Naive thymus-derived CD4-positive, alpha-beta T cell (primary cell): ENCODE measurements around the gene TSPAN9. TPM values are rescaled to one million over a fixed set of nuclear protein-coding genes. Genes with fewer than 3 reads are reported as not detected.

Experiments
- ATAC-seq: fragments of 150-1000 bp; cut with Tn5 transposase; 2 replicates; pipeline ENCODE4 v1.10.0; 2021; ENCODE audit warnings: mild to moderate bottlenecking, moderate library complexity
- CTCF ChIA-PET: fragments of 350-600 bp; sonication (Branson Sonifier 250); formaldehyde crosslinking; loops from one replicate; lab custom pipeline; 2021; ENCODE audit warnings: antibody characterized with exemption; lab: Charles Lee
- POLR2A ChIA-PET: fragments of 350-600 bp; sonication (Branson Sonifier 250); formaldehyde crosslinking; loops from one replicate; lab custom pipeline; 2021; ENCODE audit warnings: antibody characterized with exemption, inconsistent platforms; lab: Charles Lee
- DNase-seq, 9 donors: peaks; one replicate each; pipeline versions ENCODE4 v3.0.0 to v3.0.0-alpha.2; 2020 to 2022; ENCODE audit warnings: mixed read lengths in 1 of 9
- H3K27ac ChIP-seq: one replicate; pipeline ENCODE4 v1.7.0; 2013; ENCODE audit warnings: mild to moderate bottlenecking, low read depth, low read length, moderate library complexity
- H3K27me3 ChIP-seq, 2 donors: one replicate each; pipeline ENCODE4 v1.7.0; 2013; ENCODE audit warnings: low read length in 2 of 2, mild to moderate bottlenecking in 2 of 2, moderate library complexity in 2 of 2; ENCODE audit not compliant: control insufficient read depth in 2 of 2, insufficient read depth in 2 of 2
- H3K36me3 ChIP-seq, 3 experiments: 1 replicate in 2 of 3; 2 replicates in 1 of 3; pipeline ENCODE4 v1.7.0; 2013; ENCODE audit warnings: low read length in 3 of 3, mild to moderate bottlenecking in 3 of 3, moderate library complexity in 1 of 3; ENCODE audit not compliant: insufficient read depth in 3 of 3, control insufficient read depth in 2 of 3
- H3K4me1 ChIP-seq, 2 donors: one replicate each; pipeline ENCODE4 v1.7.0; 2013; ENCODE audit warnings: low read length in 2 of 2, mild to moderate bottlenecking in 2 of 2, moderate library complexity in 1 of 2; ENCODE audit not compliant: control insufficient read depth in 2 of 2, insufficient read depth in 2 of 2
- H3K4me3 ChIP-seq: 2 replicates; pipeline ENCODE4 v1.7.0; 2013; ENCODE audit warnings: mild to moderate bottlenecking, low read length
- H3K9me3 ChIP-seq, 3 experiments: 1 replicate in 2 of 3; 2 replicates in 1 of 3; pipeline ENCODE4 v1.7.0; 2013; ENCODE audit warnings: low read length in 3 of 3; ENCODE audit not compliant: control insufficient read depth in 2 of 3
- H3K27ac Mint-ChIP-seq, 9 donors: one replicate each; pipeline ENCODE4 v1.8.0; 2020 to 2022; ENCODE audit warnings: mixed read lengths in 9 of 9, mild to moderate bottlenecking in 8 of 9, moderate library complexity in 5 of 9, inconsistent platforms in 2 of 9
- H3K27me3 Mint-ChIP-seq, 5 donors: one replicate each; pipeline ENCODE4 v1.8.0; 2021 to 2022; ENCODE audit warnings: mixed read lengths in 5 of 5, mild to moderate bottlenecking in 1 of 5
- H3K36me3 Mint-ChIP-seq, 5 donors: one replicate each; pipeline ENCODE4 v1.8.0; 2020 to 2022; ENCODE audit warnings: mixed read lengths in 5 of 5, mild to moderate bottlenecking in 3 of 5, inconsistent platforms in 1 of 5
- H3K4me1 Mint-ChIP-seq, 7 donors: one replicate each; pipeline ENCODE4 v1.8.0; 2020 to 2022; ENCODE audit warnings: mixed read lengths in 7 of 7, mild to moderate bottlenecking in 3 of 7, inconsistent platforms in 1 of 7
- H3K4me3 Mint-ChIP-seq, 10 donors: one replicate each; pipeline ENCODE4 v1.8.0; 2020 to 2022; ENCODE audit warnings: mild to moderate bottlenecking in 10 of 10, mixed read lengths in 10 of 10, moderate library complexity in 6 of 10, inconsistent platforms in 2 of 10
- H3K9me3 Mint-ChIP-seq, 11 donors: one replicate each; pipeline ENCODE4 v1.8.0; 2020 to 2022; ENCODE audit warnings: mixed read lengths in 11 of 11, mild to moderate bottlenecking in 4 of 11, inconsistent platforms in 1 of 11, moderate library complexity in 1 of 11
- intact Hi-C, 2 donors: fragments of 100-400 bp; cut with micrococcal nuclease; formaldehyde crosslinking; loops; one replicate each; pipeline ENCODE4 v1.15.1; 2023
- polyA plus RNA-seq, 2 donors: library from polyadenylated mRNA; unstranded; fragments of 300-500 nt; fragmentation: Illumina TruSeq; gene quantifications; one replicate each; pipeline ENCODE4 v1.2.3, GENCODE V29; 2021
- total RNA-seq, 6 experiments: library from RNA in 5 of 6; stranded (reverse) in 5 of 6; gene quantifications; 1 replicate in 5 of 6; 2 replicates in 1 of 6; pipeline ENCODE4 v1.2.3 and lab custom pipeline; 2021 to 2026

The TSPAN9 gene
- total and polyA plus RNA-seq, 7 experiments from 2014 or later = 0.20 to 1.8 (median 1.1) TPM; not detected in 1

DNA sequence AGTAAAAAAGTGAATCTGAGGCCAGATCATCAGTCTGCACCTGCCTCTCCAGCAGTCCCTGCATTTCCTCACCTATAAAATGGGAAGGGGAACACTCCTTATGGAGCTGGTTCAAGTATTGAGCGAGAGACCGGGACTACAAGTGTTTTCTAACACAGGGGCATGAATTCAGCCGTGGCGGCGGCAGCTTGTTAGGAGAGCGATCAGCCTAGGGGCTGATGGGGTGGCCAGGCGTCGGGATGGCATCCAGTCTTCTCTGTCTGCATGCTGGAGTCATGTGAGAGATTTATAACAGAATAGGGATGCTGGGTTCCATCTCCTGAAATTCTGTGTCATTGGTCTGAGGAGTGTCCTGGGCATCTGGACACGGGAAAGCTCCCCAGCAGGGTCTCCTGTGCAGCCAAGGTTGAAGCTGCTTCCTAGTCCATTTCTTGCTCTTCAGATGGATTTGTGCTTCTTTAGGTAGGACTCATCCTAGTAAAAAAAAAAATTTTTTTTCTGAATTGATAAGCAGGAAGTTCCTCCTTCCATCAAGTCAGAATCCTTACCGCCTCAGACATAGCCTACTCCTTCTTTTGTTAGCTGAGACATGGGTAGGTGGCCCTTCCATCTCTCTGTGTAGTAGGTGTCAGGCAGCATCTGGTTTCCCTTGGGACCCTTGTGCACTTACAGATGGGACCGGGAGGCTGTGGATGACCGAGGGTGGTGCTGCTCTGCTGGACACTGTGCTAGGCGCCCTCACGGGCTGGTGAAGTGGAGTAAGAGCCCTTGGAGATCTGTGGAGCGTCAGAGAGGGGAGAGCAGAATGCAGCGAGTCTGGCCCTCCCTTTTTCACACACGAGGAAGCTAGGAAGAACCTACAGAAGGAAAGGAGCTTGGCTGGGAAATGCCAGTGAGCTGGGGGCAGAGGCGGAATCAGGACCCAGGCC is 146.7 kb downstream of the TSPAN9 start:
- H3K36me3 ChIP-seq = no peaks in the 10 kb centered on the region
- H3K27ac ChIP-seq = no peak overlapping the region
- no peak for DNase-seq
- Mint-ChIP-seq H3K4me3 (no peak overlapping the region), H3K27me3 (peaks cover 0 to 3% (median 0%) of the 10 kb centered on the region in 5 donors), H3K27ac (no peak overlapping the region), H3K36me3 (peaks cover 0 to 4% (median 3%) of the 10 kb centered on the region in 5 donors), H3K4me1 (peaks cover 0 to 4% (median 0%) of the 10 kb centered on the region in 7 donors), H3K9me3 (peaks cover 0 to 1% (median 0%) of the 10 kb centered on the region in 11 donors)
- no peaks in the 10 kb centered on the region for H3K9me3 ChIP-seq
- no peaks in the 10 kb centered on the region for H3K4me1 ChIP-seq
- ChIA-PET POLR2A (no interaction called here), CTCF (interaction anchor here (0.8 kb wide), 1 partner anchor 659 kb away, joined by 3 read pairs; no protein-coding TSS in a partner anchor)
- H3K27me3 ChIP-seq = no peaks in the 10 kb centered on the region
- H3K4me3 ChIP-seq = no peak overlapping the region
- intact Hi-C loops = no loop called here
- no peak for ATAC-seq

DNA sequence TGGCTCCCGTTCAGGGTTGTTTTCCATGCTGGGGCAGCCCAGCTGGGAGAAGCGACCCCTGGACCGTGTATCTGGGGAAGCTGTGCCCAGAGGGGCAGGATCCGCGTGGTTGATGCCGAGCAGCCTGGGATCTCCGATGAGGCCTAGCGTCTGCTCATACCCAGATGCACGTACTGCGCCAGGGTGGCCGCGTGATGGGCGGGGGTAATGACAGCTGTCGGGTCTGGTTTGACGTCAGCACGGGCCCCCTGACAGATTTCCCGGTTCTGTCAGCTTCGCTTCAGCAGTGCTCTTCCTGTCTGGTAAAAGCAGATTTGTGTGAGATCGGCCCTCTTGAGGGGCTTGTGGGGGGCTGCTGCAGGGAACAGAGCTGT is 147.3 kb downstream of the TSPAN9 start:
- H3K4me1 ChIP-seq = no peaks in the 10 kb centered on the region
- no peaks in the 10 kb centered on the region for H3K27me3 ChIP-seq
- intact Hi-C loops = no loop called here
- Mint-ChIP-seq H3K4me1 (peaks cover 0 to 4% (median 0%) of the 10 kb centered on the region in 7 donors), H3K4me3 (no peak overlapping the region), H3K9me3 (peaks cover 0 to 4% (median 0%) of the 10 kb centered on the region in 11 donors), H3K27ac (no peak overlapping the region), H3K36me3 (peaks cover 0 to 10% (median 4%) of the 10 kb centered on the region in 5 donors), H3K27me3 (peaks cover 0 to 6% (median 0%) of the 10 kb centered on the region in 5 donors)
- no peaks in the 10 kb centered on the region for H3K36me3 ChIP-seq
- H3K4me3 ChIP-seq = no peak overlapping the region
- ATAC-seq = no peak
- ChIA-PET POLR2A (no interaction called here), CTCF (no interaction called here)
- no peaks in the 10 kb centered on the region for H3K9me3 ChIP-seq
- H3K27ac ChIP-seq = no peak overlapping the region
- no peak for DNase-seq

DNA sequence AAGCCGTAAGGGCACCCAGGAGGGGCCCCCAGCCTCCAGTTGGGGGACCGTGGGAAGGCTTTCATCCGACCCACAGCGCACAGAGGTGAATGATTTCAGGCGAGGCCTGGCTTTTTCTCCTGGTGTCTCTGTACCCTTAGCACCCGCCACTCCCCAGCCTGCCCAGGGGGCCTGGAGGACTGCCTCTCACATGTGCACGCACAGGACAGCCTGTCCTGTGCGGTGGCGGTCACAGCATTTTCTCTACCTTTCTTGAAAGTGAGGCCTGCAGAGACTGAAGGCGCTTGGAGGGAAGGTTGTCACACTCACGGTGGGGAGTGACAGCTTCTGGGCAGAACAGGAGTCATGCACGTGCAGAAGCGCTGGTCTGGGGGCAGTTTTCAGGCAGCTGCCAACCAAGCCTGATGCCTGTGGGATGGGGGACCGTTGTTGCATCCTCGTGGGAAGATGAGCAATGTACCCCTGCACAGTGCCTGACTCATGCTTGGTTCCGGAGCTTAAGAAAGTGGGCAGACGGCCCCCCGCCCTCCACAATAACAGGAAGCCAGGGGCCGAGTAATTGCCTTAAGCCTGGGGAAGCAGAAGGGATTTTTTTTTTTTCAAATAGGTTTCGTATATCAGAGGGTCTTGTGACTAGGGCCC is 148.1 kb downstream of the TSPAN9 start:
- Mint-ChIP-seq H3K27me3 (peaks cover 0 to 6% (median 0%) of the 10 kb centered on the region in 5 donors), H3K4me1 (peaks cover 0 to 4% (median 0%) of the 10 kb centered on the region in 7 donors), H3K9me3 (peaks cover 0 to 4% (median 0%) of the 10 kb centered on the region in 11 donors), H3K36me3 (peaks cover 0 to 14% (median 4%) of the 10 kb centered on the region in 5 donors), H3K27ac (no peak overlapping the region), H3K4me3 (no peak overlapping the region)
- no peak overlapping the region for H3K27ac ChIP-seq
- intact Hi-C loops = no loop called here
- no peaks in the 10 kb centered on the region for H3K4me1 ChIP-seq
- ChIA-PET CTCF (no interaction called here), POLR2A (no interaction called here)
- ATAC-seq (peak; percentile 54), DNase-seq (no peak)
- no peaks in the 10 kb centered on the region for H3K27me3 ChIP-seq
- no peak overlapping the region for H3K4me3 ChIP-seq
- no peaks in the 10 kb centered on the region for H3K9me3 ChIP-seq
- no peaks in the 10 kb centered on the region for H3K36me3 ChIP-seq

DNA sequence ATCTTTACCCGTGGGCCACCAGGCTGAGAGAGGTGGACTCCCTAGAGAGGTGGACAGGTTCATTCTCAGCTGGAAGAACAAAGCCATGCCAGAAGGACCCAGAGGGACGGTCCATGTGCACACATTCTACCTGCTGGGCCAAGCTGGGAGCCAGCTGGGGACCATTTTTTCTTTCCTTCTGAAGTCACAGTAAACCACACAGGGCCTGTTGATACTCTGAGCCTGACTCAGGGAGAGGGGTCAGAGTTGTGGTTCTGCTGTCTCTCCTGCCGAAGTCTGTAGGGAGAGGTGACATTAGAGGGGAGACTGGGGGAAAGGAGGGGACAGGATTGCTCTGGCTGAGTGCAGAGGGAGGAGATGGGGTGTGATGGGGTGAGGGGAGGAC is 148.6 kb downstream of the TSPAN9 start:
- Histone ChIP-seq H3K9me3 (no peaks in the 10 kb centered on the region), H3K4me1 (no peaks in the 10 kb centered on the region), H3K4me3 (no peak overlapping the region), H3K27ac (no peak overlapping the region), H3K36me3 (no peaks in the 10 kb centered on the region), H3K27me3 (no peaks in the 10 kb centered on the region)
- intact Hi-C loops = no loop called here
- Mint-ChIP-seq H3K36me3 (peaks cover 0 to 15% (median 4%) of the 10 kb centered on the region in 5 donors), H3K9me3 (peaks cover 0 to 4% (median 0%) of the 10 kb centered on the region in 11 donors), H3K27me3 (peaks cover 0 to 6% (median 0%) of the 10 kb centered on the region in 5 donors), H3K27ac (no peak overlapping the region), H3K4me1 (peaks cover 0 to 4% (median 0%) of the 10 kb centered on the region in 7 donors), H3K4me3 (no peak overlapping the region)
- ChIA-PET POLR2A (no interaction called here), CTCF (no interaction called here)
- ATAC-seq (no peak), DNase-seq (no peak)

DNA sequence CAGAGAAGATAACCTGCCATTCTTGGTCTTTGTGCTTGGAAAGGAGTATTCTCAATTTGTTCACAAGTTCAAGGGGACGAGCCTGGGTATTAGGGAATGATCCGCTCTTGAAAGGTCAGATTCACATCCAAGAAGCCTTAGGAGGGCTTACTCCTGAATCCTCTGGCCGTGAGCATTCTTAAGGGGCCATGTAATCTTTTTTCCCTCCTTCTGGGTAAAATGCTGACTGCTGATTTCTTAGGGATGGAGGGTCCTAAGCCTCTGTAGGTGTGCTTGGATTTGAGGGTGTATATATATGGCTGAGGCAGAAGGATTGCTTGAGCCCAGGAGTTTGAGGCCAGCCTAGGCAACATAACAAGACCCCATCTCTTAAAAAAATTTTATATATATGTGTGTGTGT is 149.1 kb downstream of the TSPAN9 start:
- H3K27me3 Mint-ChIP-seq = peaks cover 0 to 6% (median 0%) of the 10 kb centered on the region in 5 donors
- ChIA-PET POLR2A (no interaction called here), CTCF (no interaction called here)
- ATAC-seq (no peak), DNase-seq (no peak)
- peaks cover 0 to 4% (median 0%) of the 10 kb centered on the region in 11 donors for H3K9me3 Mint-ChIP-seq
- Histone ChIP-seq H3K36me3 (no peaks in the 10 kb centered on the region), H3K4me1 (no peaks in the 10 kb centered on the region), H3K9me3 (no peaks in the 10 kb centered on the region), H3K4me3 (no peak overlapping the region), H3K27me3 (no peaks in the 10 kb centered on the region), H3K27ac (no peak overlapping the region)
- H3K36me3 Mint-ChIP-seq = peaks cover 0 to 15% (median 4%) of the 10 kb centered on the region in 5 donors
- no peak overlapping the region for H3K4me3 Mint-ChIP-seq
- H3K4me1 Mint-ChIP-seq = peaks cover 0 to 4% (median 0%) of the 10 kb centered on the region in 7 donors
- no peak overlapping the region for H3K27ac Mint-ChIP-seq
- intact Hi-C loops = no loop called here

DNA sequence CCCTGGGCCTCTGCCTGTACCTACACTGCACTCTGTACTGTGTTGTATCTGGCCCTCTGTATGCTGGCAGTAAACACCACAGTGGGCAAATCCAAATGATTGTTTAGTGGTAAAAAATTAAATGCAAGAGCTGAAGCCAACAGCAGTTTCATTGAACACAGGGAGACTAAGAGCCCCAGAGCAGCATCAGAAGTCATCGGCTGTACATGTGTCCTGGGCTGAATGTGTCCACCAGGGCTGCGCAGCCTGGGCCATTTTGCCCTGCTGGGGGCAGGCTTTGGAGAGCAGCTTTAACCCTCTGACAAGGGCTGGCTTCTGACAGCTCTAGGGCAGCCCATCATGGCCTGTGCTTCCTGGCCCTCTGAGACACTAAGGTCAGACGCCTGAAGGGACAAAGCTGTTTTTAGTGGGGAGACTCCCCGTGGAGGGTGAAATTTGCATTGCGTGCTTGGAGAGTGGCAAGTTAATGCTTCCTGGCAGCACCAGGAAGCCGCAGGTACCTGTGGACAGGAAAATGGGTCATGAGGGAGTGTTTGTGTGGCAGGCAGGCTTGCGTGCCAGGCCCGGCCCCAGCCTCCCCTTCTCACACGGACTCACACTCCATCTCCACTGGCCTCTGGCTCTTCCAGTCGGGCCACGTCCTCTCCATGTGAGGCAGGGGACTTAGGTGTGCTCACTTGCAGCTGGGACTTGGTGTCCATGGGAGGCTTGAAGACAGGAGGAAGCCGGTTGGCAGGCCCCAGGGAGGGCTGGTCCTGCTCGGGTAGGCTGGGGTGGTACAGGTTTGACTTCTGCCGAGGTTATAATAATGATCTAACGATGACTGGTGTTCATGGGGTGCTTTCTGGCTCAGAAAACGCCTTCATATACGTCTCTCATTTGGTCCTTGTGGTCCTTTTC is 150.1 kb downstream of the TSPAN9 start:
- Histone ChIP-seq H3K36me3 (no peaks in the 10 kb centered on the region), H3K27ac (no peak overlapping the region), H3K27me3 (no peaks in the 10 kb centered on the region), H3K9me3 (no peaks in the 10 kb centered on the region), H3K4me1 (no peaks in the 10 kb centered on the region), H3K4me3 (no peak overlapping the region)
- intact Hi-C loops = no loop called here
- ATAC-seq (no peak), DNase-seq (no peak)
- peaks cover 0 to 4% (median 0%) of the 10 kb centered on the region in 7 donors for H3K4me1 Mint-ChIP-seq
- ChIA-PET POLR2A (no interaction called here), CTCF (no interaction called here)
- H3K4me3 Mint-ChIP-seq = no peak overlapping the region
- H3K27ac Mint-ChIP-seq = no peak overlapping the region
- peaks cover 0 to 6% (median 0%) of the 10 kb centered on the region in 5 donors for H3K27me3 Mint-ChIP-seq
- peaks cover 0 to 4% (median 0%) of the 10 kb centered on the region in 11 donors for H3K9me3 Mint-ChIP-seq
- H3K36me3 Mint-ChIP-seq = peaks cover 0 to 15% (median 4%) of the 10 kb centered on the region in 5 donors
